GM18873 (cell line): ENCODE results near the gene ALX1.
"Not testable (repeated sequence)": the region's sequence is repeated elsewhere in the genome, so short reads cannot be mapped to it uniquely, and the experiment has no call there.

ENCODE experiments used
- ATAC-seq: cut with Tn5 transposase; IDR thresholded peaks from one replicate; pipeline ENCODE4 v1.9.1; 2021; ENCODE audit warnings: mild to moderate bottlenecking, moderate library complexity, moderate number of reproducible peaks; ENCODE audit not compliant: unreplicated experiment, low FRiP score

ALX1 gene

DNA sequence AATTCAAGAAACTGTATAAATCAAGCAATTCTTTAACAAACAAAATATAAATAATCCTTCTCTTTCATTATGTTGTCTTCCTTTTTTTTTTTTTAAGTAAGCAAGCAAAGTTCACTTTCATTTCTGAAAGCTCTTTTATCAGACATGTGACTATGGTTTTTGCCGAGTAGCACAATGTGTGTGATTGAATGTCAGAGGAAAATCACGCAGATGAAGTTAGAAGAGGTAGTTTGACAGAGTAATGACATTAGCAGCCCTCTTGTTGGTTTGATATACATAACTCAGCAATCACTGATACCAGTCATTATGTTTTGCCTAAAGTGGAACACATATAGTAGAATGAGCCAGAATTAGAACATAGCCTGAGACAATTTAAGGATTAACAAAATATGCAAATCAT lies 19.0 kb downstream of the ALX1 start:
- ATAC-seq = no peak

DNA sequence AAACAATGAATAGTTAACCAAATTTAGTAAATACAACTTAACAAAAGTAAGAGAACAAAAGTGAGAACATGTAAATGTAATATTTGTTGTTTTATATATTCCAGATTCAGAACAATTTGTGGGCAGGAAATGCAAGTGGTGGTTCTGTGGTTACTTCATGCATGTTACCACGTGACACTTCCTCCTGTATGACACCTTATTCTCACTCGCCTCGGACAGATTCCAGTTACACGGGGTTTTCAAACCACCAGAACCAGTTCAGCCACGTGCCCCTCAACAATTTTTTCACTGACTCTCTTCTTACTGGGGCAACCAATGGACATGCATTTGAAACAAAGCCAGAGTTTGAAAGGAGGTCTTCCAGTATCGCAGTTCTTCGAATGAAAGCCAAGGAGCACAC lies 21.0 kb downstream of the ALX1 start:
- ATAC-seq = no peak

DNA sequence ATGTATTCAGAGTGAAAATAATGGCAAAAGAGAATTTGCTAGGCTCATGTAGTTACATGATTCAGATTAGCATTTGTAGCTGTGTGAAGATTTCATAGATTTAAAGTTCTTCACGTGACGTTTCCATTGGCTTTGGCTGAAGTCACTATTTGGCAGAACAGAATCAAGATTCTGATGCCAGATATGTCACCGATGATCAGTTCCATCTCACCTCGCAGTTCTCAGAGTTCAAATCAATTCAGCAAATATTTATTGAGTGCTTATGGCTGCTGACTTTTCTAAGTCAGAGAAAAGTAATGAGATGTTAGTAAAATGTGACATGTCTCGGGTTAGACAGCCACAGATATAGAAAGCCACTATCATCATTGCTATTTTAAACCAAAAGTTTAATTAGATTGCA lies 28.4 kb downstream of the ALX1 start:
- no peak for ATAC-seq

DNA sequence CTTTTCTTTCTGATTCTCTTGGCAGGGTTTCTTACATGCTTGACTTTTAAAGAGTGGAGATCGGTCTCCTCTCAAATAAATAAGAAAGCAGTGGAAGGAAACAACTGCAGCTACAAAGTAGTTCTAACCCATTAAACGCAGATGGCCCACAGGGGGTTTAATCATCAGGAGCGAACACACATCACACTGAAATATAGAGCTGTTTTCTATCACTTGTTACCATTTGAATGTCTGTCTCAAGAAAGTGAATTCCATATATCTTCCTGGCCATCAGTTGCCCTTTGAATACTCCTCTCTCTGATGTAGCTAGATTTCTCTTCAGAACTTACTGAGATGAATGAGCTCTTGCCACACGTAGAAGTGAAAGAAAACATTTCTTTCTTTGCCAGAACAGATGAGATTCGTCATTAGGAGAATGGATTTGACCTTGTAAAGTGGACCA lies 29.1 kb downstream of the ALX1 start:
- ATAC-seq = no peak

DNA sequence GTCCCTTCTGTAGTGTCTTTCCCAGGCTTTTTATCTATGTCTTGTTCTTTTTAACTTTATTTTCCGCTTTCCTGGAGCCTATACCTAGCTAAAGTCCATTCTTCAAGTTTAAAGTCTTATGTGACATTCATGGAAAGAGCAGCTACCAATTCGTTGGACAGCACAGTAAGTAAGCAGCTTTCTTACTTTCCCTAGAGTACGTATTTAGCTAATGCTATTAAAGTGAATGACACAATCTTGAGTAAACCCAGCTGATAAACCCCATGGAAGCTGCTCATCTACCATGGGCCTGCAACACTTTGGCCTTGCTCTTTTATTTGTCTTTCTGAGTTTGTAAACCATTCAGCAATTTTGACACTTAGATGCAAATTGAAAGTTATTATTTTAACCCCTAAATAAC lies 30.0 kb downstream of the ALX1 start:
- no peak for ATAC-seq

DNA sequence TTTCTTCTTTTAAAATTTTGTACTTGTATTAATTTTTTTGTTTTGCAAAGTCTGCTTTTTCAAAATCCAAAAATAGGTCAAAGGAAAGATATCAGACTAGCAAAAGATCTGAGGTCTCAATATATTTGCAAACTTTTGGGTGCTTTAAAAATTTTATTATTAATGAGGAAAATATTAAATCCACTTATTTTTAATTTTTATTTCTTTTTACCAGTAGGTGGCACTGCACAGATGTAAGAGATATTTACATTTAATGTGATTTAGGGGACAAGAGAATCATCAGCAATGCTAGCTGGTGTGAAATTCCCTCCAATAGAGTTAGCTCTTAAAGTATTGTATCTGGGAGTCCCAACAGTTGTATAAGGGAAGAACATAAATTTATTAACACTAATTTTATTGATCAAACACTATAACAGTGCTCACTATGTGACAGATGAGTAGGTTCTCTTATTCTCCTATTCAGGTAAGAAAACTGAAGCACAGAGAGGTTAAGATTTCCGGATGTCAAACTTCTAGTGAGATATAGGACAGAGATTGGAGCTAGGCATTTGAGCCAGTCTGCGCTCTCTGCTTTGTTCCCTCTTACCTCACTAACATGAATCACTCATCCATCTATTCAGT lies 30.5 kb downstream of the ALX1 start:
- no peak for ATAC-seq

DNA sequence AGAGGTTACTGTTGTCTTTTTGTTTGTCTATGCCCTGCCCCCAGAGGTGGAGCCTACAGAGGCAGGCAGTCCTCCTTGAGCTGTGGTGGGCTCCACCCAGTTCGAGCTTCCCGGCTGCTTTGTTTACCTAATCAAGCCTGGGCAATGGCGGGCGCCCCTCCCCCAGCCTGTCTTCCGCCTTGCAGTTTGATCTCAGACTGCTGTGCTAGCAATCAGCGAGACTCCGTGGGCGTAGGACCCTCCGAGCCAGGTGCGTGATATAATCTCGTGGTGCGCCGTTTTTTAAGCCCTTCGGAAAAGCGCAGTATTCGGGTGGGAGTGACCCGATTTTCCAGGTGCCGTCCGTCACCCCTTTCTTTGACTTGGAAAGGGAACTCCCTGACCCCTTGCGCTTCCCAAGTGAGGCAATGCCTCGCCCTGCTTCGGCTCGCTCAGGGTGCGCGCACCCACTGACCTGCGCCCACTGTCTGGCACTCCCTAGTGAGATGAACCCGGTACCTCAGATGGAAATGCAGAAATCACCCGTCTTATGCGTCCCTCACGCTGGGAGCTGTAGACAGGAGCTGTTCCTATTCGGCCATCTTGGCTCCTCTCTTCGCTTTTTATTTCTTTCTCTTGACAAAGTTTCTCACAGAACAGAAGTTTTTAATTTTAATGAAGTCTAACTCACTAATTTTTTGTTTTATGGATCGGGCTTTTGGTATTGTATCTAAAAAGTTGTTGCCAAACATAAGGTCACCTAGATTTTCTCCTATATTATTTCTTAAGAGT lies 38.0 kb downstream of the ALX1 start:
- not testable (repeated sequence) for ATAC-seq

DNA sequence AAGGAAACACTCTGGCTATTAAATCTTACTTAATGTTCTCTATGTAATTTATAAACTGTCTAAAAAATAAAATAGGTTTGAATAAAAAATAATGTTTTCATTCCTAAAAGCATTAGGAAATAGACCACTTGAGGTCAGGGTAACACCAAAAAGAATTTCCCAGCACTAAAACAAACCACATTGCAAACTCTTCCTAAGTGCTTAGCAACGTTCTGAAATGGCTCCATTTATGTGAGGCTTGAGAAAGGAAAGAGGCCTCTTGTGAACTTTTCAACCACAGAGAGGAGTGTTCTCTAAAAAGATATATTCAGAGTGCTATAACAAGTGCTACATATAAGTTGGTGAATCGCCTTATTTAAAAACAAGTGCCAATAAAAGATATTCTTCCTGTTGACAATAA lies 42.7 kb downstream of the ALX1 start:
- ATAC-seq = no peak

DNA sequence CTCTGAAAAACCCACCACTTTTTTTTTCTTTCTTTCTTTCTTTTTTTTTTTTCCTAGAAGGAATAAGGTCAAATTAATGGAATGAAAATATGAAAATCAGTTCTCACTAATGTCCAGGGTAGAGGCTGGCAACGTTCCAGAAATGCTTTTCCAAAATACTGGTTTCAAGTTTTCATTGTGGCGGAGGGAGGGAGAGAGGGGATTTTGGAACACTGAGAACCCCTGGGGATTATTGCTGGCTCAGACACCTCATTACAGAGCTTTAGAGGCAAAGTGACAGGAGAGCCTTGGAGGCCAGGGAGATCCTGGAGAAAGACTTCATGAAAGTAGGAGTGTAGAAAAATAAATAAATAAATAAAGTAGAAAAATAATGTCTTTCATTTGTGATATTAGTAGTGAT lies 45.4 kb downstream of the ALX1 start:
- no peak for ATAC-seq

DNA sequence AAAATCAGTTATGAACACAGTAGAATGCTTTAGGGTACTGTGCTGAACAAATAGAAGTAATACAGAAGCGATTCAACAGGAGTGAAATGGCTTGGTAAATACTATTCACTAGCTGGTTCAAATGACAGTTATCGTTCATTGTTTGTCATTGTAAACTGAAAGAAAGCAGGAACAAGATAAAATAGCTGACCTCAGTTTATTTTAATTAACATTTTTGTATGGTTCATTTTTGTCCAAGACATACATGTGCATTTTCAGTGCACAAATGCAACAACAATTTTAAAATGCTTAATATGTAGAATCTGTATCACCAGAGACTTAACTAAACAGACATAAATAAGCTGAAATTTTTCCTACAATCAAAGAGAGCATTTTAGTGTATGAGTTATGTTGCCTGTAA lies 49.9 kb downstream of the ALX1 start:
- no peak for ATAC-seq

DNA sequence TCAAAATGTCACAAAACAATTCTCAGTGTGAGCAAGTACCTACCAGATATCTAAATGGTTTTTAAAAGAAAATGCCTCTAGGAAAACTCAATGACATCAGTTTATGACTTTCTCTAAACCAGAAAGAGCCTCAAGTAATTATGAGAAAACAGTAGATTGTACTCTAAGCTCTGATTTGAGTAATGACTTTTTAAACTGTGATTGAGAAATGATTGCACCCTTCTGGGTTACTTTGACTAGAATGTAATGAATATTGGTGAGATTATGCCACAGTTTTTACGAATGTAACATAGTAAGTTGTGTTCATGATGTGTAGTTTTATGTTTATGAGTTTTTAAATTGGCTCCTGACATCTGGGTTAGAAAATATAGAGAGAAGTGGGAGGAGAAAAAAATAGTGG lies 68.8 kb downstream of the ALX1 start:
- no peak for ATAC-seq

DNA sequence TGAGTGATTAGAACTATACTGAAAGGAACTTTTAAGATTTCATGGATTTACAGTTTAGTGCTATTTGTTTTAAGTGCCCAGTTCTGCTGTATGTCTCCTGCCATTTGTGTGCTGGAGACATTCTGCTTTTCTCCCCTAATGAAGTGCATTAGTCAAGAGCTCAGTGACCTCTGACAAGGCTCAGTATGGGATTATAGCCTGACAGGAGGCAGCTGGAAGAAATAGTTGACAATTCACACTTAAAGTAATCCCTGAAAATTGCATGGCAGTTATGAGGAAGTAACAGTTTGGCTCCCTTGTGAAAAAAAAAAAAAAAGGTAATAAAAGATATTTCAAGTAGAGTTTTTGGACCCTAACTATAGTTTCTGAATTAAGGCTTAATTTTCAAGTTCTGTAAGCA lies 70.3 kb downstream of the ALX1 start:
- ATAC-seq = no peak
